ENCODE measurements around the gene ISG20.
"Not testable (repeated sequence)": the region's sequence is repeated elsewhere in the genome, so short reads cannot be mapped to it uniquely, and the experiment has no call there.

Gene ISG20

GRCh38 chr15:88637436-88637835 lies 1.4 kb upstream of the ISG20 start:
- DNase-seq = no peak

- no peak for DNase-seq
Measured at GRCh38 chr15:88637841-88638625, 783 bp upstream of the ISG20 start.

GRCh38 chr15:88641959-88642452 lies 3.2 kb downstream of the ISG20 start:
- DNase-seq = no peak

GRCh38 chr15:88642514-88642913 lies 3.7 kb downstream of the ISG20 start:
- DNase-seq = not testable (repeated sequence)

GRCh38 chr15:88644741-88645140 lies 5.9 kb downstream of the ISG20 start:
- no peak for DNase-seq

GRCh38 chr15:88645171-88646087 lies 6.6 kb downstream of the ISG20 start:
- DNase-seq = no peak

- DNase-seq = no peak
Measured at GRCh38 chr15:88646088-88646405, 7.2 kb downstream of the ISG20 start.

GRCh38 chr15:88646951-88647350 lies 8.1 kb downstream of the ISG20 start:
- DNase-seq = no peak

- peak; percentile 53 for DNase-seq
Measured at GRCh38 chr15:88647351-88648105, 8.7 kb downstream of the ISG20 start.

GRCh38 chr15:88648357-88649214 lies 9.8 kb downstream of the ISG20 start:
- DNase-seq = peak; percentile 9

GRCh38 chr15:88649286-88649733 lies 10.5 kb downstream of the ISG20 start:
- DNase-seq = peak; percentile 39

- DNase-seq = no peak
Measured at GRCh38 chr15:88649753-88650551, 11.1 kb downstream of the ISG20 start.

GRCh38 chr15:88650556-88650955 lies 11.7 kb downstream of the ISG20 start:
- DNase-seq = no peak

- DNase-seq = no peak
Measured at GRCh38 chr15:88651136-88651732, 12.4 kb downstream of the ISG20 start.

- DNase-seq = peak; percentile 30
Measured at GRCh38 chr15:88651971-88652370, 13.2 kb downstream of the ISG20 start.

- peak; percentile 79 for DNase-seq
Measured at GRCh38 chr15:88652456-88653199, 13.8 kb downstream of the ISG20 start.

- DNase-seq = no peak
Measured at GRCh38 chr15:88653200-88654064, 14.6 kb downstream of the ISG20 start.

- DNase-seq = no peak
Measured at GRCh38 chr15:88654430-88655102, 15.8 kb downstream of the ISG20 start.
